PC-9 (cell line): ENCODE results near the gene SLC43A1.

Experiments
- CTCF ChIP-seq: fragments of 200-600 bp; sonication (generic); conservative IDR thresholded peaks from 2 replicates; pipeline ENCODE4 v1.6.1; 2017; ENCODE audit warnings: mixed run types, antibody characterized with exemption, mild to moderate bottlenecking, moderate library complexity
- EZH2 ChIP-seq: fragments of 200-600 bp; sonication (generic); IDR thresholded peaks from 2 replicates; pipeline ENCODE4 v1.8.0; 2017; ENCODE audit warnings: antibody characterized with exemption, low read depth

- no peak for TF ChIP-seq CTCF
- no peak for TF ChIP-seq EZH2
Observed at GRCh38 chr11:57545883-57546282, 30.4 kb upstream of the SLC43A1 start.
